GM12878 (cell line): ENCODE data around the gene NEXN. TPM values are rescaled to one million over a fixed set of nuclear protein-coding genes. Genes with fewer than 3 reads are reported as not detected.

Source experiments
- ATAC-seq: fragments of 200-7000 bp; cut with Tn5 transposase; 3 replicates; pipeline ENCODE4 v1.9.1; 2020; ENCODE audit warnings: mild to moderate bottlenecking, moderate library complexity
- BruUV-seq: library from RNA; stranded (reverse); fragments of 400-500 nt; replicated peaks from 2 replicates; lab custom pipeline; 2021; lab: Mats Ljungman, UMichigan
- CTCF ChIA-PET: fragments of 300-600 bp; sonication (Branson Sonifier 250); formaldehyde crosslinking; extraction: SDS; loops from one replicate; lab custom pipeline; 2021; ENCODE audit warnings: inconsistent platforms; lab: Yijun Ruan, JAX
- POLR2A ChIA-PET: fragments of 350-600 bp; formaldehyde crosslinking; extraction: SDS; loops from one replicate; lab custom pipeline; 2021; ENCODE audit warnings: inconsistent platforms; lab: Charles Lee
- RAD21 ChIA-PET: fragments of 300-600 bp; sonication (Branson Sonifier 250); formaldehyde crosslinking; loops from one replicate; lab custom pipeline; 2023; ENCODE audit warnings: antibody characterized with exemption; ENCODE audit not compliant: unreplicated experiment; lab: Charles Lee
- SMC1A ChIA-PET: fragments of 300-600 bp; sonication (Branson Sonifier 250); formaldehyde crosslinking; loops from one replicate; lab custom pipeline; 2023; ENCODE audit not compliant: unreplicated experiment, uncharacterized antibody; lab: Charles Lee
- DNase-seq: peaks from one replicate; pipeline ENCODE4 v3.0.0-alpha.2; 2011; ENCODE audit warnings: low read depth, low spot score
- FAIRE-seq: peaks from 3 replicates; lab custom pipeline; 2011; peaks lifted over from hg19 to GRCh38; lab: Jason Lieb, UNC
- H2AFZ ChIP-seq: 2 replicates; pipeline ENCODE4 v1.6.0; 2011; ENCODE audit warnings: low read depth, low read length, control low read depth; ENCODE audit not compliant: control insufficient read depth
- H3K27ac ChIP-seq: 2 replicates; pipeline ENCODE4 v1.5.1; 2011; ENCODE audit warnings: control low read depth; ENCODE audit not compliant: control insufficient read depth, insufficient read depth
- H3K27me3 ChIP-seq, 2 experiments: replicated peaks in 1 of 2; 2 replicates each; pipeline versions ENCODE4 v1.6.0 to v1.6.1; 2011; ENCODE audit warnings: low read length in 1 of 2; ENCODE audit not compliant: control insufficient read depth in 2 of 2, insufficient read depth in 2 of 2
- H3K36me3 ChIP-seq, 2 experiments: 2 replicates each; pipeline ENCODE4 v1.5.1; 2011; ENCODE audit warnings: low read length in 1 of 2; ENCODE audit not compliant: control insufficient read depth in 2 of 2, insufficient read depth in 2 of 2
- H3K4me1 ChIP-seq: 2 replicates; pipeline ENCODE4 v1.6.1; 2011; ENCODE audit warnings: mild to moderate bottlenecking, low read length, moderate library complexity, mixed read lengths; ENCODE audit not compliant: control insufficient read depth, insufficient read depth
- H3K4me2 ChIP-seq: 2 replicates; pipeline ENCODE4 v1.6.0; 2011; ENCODE audit warnings: control low read depth; ENCODE audit not compliant: control insufficient read depth, insufficient read depth
- H3K4me3 ChIP-seq: fragments of 200-600 bp; sonication (generic); 2 replicates; pipeline ENCODE4 v1.5.1; 2016
- H3K79me2 ChIP-seq: 2 replicates; pipeline ENCODE4 v1.6.0; 2011; ENCODE audit warnings: low read length; ENCODE audit not compliant: control insufficient read depth, insufficient read depth
- H3K9ac ChIP-seq: 2 replicates; pipeline ENCODE4 v1.8.0; 2011; ENCODE audit warnings: low read length, control low read depth, mixed read lengths; ENCODE audit not compliant: control insufficient read depth, insufficient read depth
- H3K9me3 ChIP-seq: replicated peaks from 3 replicates; pipeline ENCODE4 v1.5.1; 2011; ENCODE audit warnings: mild to moderate bottlenecking, low read length; ENCODE audit not compliant: control insufficient read depth, insufficient read depth
- H4K20me1 ChIP-seq: 2 replicates; pipeline ENCODE4 v1.6.0; 2011; ENCODE audit not compliant: control insufficient read depth, insufficient read depth
- BCLAF1 ChIP-seq: fragments of 450-650 bp; IDR thresholded peaks from 2 replicates; pipeline ENCODE4 v1.6.1; 2017; ENCODE audit warnings: antibody characterized with exemption, mild to moderate bottlenecking, moderate library complexity
- CHD1 ChIP-seq: IDR thresholded peaks from 2 replicates; pipeline ENCODE4 v1.6.1; 2012; ENCODE audit warnings: low read depth, low read length, improper control_type of control experiment
- HDGF ChIP-seq: fragments of 450-650 bp; IDR thresholded peaks from 2 replicates; pipeline ENCODE4 v1.6.1; 2016; ENCODE audit warnings: antibody characterized with exemption
- NFIC ChIP-seq: IDR thresholded peaks from 2 replicates; pipeline ENCODE4 v1.6.1; 2012; ENCODE audit warnings: low read depth, mild to moderate bottlenecking, inconsistent platforms, low read length, moderate library complexity
- RCOR1 ChIP-seq: conservative IDR thresholded peaks from 2 replicates; pipeline ENCODE4 v1.6.1; 2012; ENCODE audit warnings: low read depth, low read length, improper control_type of control experiment
- RFX5 ChIP-seq: IDR thresholded peaks from 2 replicates; pipeline ENCODE4 v1.6.1; 2011; ENCODE audit warnings: low read depth, low read length, improper control_type of control experiment
- RUNX3 ChIP-seq: IDR thresholded peaks from 2 replicates; pipeline ENCODE4 v1.6.1; 2012; ENCODE audit warnings: low read length, inconsistent platforms
- ZNF207 ChIP-seq: fragments of 450-650 bp; IDR thresholded peaks from 2 replicates; pipeline ENCODE4 v1.6.1; 2014; ENCODE audit warnings: antibody characterized with exemption, mild to moderate bottlenecking, borderline replicate concordance
- WGBS: methylation state at CpG from one replicate; pipeline ENCODE4 v1.1.6; 2016; ENCODE audit warnings: low lambda C conversion rate; ENCODE audit not compliant: insufficient replicate concordance, insufficient coverage; ENCODE audit errors: missing lambda C conversion rate; 5-methylcytosine and 5-hydroxymethylcytosine counted together
- in situ Hi-C: fragments of 300-500 bp; cut with MboI; formaldehyde crosslinking; loops from 9 replicates; pipeline ENCODE4 v1.14.3; 2018; ENCODE audit warnings: mixed read lengths
- intact Hi-C: fragments of 100-400 bp; cut with micrococcal nuclease; formaldehyde crosslinking; loops from one replicate; pipeline ENCODE4 v1.14.2; 2022; ENCODE audit not compliant: unreplicated experiment
- polyA plus RNA-seq, 11 experiments: library from polyadenylated mRNA; depleted of rRNA in 4 of 11; unstranded in 6 of 11; stranded (reverse) in 5 of 11; fragments of >200 nt; fragmentation: Nextera tagmentation in 4 of 11; fragmentation: Illumina TruSeq in 1 of 11; extraction: Ambion mirVana in 4 of 11; extraction: Trizol in 1 of 11; gene quantifications; 1 replicate in 1 of 11; 2 replicates in 10 of 11; pipeline versions ENCODE4 v1.2.1 to v1.2.3, GENCODE V29; 2011 to 2016; ENCODE audit warnings: inconsistent platforms in 2 of 11, missing spikeins in 2 of 11, low read depth in 1 of 11
- total RNA-seq, 4 experiments: library from RNA; depleted of rRNA in 3 of 4; stranded (reverse); fragments of >200 nt in 3 of 4; fragmentation: Illumina TruSeq in 1 of 4; extraction: Trizol in 1 of 4; gene quantifications; 2 replicates each; pipeline versions ENCODE4 v1.2.1 to v1.2.3, GENCODE V29; 2013 to 2021
- TF ChIP-seq, protein P1 (sequence below): IDR thresholded peaks from 2 replicates; pipeline ENCODE4 v1.6.1; 2011; ENCODE audit warnings: mild to moderate bottlenecking, low read depth, low read length, moderate library complexity; ENCODE audit not compliant: insufficient replicate concordance

NEXN gene
- total and polyA plus RNA-seq, 10 of the 15 experiments (the other 5 are each of a cell fraction or from before 2014, with no cell fraction given) = 2.5 to 46.6 (median 15.4) TPM

GRCh38 chr1:77872645-77873044 lies 15.8 kb upstream of the NEXN start:
- H3K4me3 ChIP-seq = no peak overlapping the region
- no peak overlapping the region for H3K9ac ChIP-seq
- no peak overlapping the region for H3K27ac ChIP-seq
- ATAC-seq (no peak; the same call in 2 of the 3 replicates), FAIRE-seq (no peak), DNase-seq (no peak)
- no peaks in the 10 kb centered on the region for H4K20me1 ChIP-seq
- POLR2A ChIA-PET = no interaction called here
- no peaks in the 10 kb centered on the region for H3K9me3 ChIP-seq
- TF ChIP-seq RCOR1 (no peak), HDGF (no peak)
- RAD21 ChIA-PET = interaction anchor here (0.9 kb wide), 1 partner anchor 93 kb away, joined by 3 read pairs; the partner anchor contains the start of gene MIGA1
- CTCF ChIA-PET = no interaction called here
- in situ Hi-C loops = no loop called here
- no peaks in the 10 kb centered on the region for H3K79me2 ChIP-seq
- H2AFZ ChIP-seq = no peak overlapping the region
- WGBS = 100% methylated on average over 1 of the region's 1 CpG
- no peak overlapping the region for H3K4me2 ChIP-seq
- intact Hi-C loops = no loop called here
- no peaks in the 10 kb centered on the region for H3K27me3 ChIP-seq
- SMC1A ChIA-PET = no interaction called here
- no peaks in the 10 kb centered on the region for H3K4me1 ChIP-seq
- no peaks in the 10 kb centered on the region for H3K36me3 ChIP-seq
- no TSS peak for BruUV-seq

DNA sequence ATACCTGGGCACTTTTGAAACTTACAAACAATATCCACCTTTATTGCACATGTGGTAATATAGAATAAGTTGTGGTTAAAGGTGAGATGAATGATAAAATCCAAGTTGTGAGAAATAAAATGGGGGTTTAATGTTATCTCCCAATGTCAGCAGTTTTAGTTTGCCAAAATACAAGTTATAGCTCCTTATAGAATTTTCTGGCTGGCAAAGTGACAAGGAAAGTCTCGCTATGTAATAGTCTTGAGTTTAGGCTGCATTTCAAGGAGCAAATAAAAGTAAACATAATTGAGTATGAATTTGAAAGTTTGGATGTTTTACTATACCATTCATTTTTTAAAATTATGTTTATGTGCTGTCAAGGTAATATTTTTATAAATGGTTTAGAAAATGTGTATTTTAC lies 15.0 kb upstream of the NEXN start:
- H3K4me2 ChIP-seq = no peak overlapping the region
- no TSS peak for BruUV-seq
- RAD21 ChIA-PET = interaction anchor here (1.1 kb wide), 1 partner anchor 241 kb away, joined by 3 read pairs; no protein-coding TSS in a partner anchor
- no peaks in the 10 kb centered on the region for H3K4me1 ChIP-seq
- no peak overlapping the region for H3K4me3 ChIP-seq
- H3K9ac ChIP-seq = no peak overlapping the region
- WGBS = 100% methylated on average over 1 of the region's 1 CpG
- H3K27ac ChIP-seq = no peak overlapping the region
- no peaks in the 10 kb centered on the region for H4K20me1 ChIP-seq
- H3K27me3 ChIP-seq = no peaks in the 10 kb centered on the region
- POLR2A ChIA-PET = no interaction called here
- intact Hi-C loops (no loop called here), in situ Hi-C loops (no loop called here)
- H3K36me3 ChIP-seq = no peaks in the 10 kb centered on the region
- SMC1A ChIA-PET = interaction anchor here (0.6 kb wide), 1 partner anchor 9 kb away, joined by 3 read pairs; no protein-coding TSS in a partner anchor
- ATAC-seq = no peak
- H2AFZ ChIP-seq = no peak overlapping the region
- CTCF ChIA-PET = interaction anchor here (0.6 kb wide), 2 partner anchors 29 to 844 kb away, joined by 3 read pairs; no protein-coding TSS in a partner anchor
- no peaks in the 10 kb centered on the region for H3K9me3 ChIP-seq
- H3K79me2 ChIP-seq = no peaks in the 10 kb centered on the region
- TF ChIP-seq NFIC (no peak), CHD1 (no peak), ZNF207 (no peak), RCOR1 (no peak), RFX5 (no peak), BCLAF1 (no peak), RUNX3 (no peak)
- TF ChIP-seq, protein P1, sequence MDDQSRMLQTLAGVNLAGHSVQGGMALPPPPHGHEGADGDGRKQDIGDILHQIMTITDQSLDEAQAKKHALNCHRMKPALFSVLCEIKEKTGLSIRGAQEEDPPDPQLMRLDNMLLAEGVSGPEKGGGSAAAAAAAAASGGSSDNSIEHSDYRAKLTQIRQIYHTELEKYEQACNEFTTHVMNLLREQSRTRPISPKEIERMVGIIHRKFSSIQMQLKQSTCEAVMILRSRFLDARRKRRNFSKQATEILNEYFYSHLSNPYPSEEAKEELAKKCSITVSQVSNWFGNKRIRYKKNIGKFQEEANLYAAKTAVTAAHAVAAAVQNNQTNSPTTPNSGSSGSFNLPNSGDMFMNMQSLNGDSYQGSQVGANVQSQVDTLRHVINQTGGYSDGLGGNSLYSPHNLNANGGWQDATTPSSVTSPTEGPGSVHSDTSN = no peak
- TF ChIP-seq, all 136 proteins: peak for 0
- no peak for DNase-seq
- no peak for FAIRE-seq
